HepG2 (cell line): ENCODE data around the gene KRTAP19-1.

Experiments used
- FOXA1 ChIP-seq, 2 experiments: fragments of 450-650 bp in 1 of 2; sonication (generic) in 1 of 2; formaldehyde crosslinking in 1 of 2; IDR thresholded peaks; 2 replicates each; pipeline versions ENCODE4 v1.4.0 to v1.6.1; 2016 to 2020; ENCODE audit warnings: missing genetic modification reagents in 1 of 2
- TF ChIP-seq, protein P1 (sequence below): sonication (generic); formaldehyde crosslinking; IDR thresholded peaks from 2 replicates; pipeline ENCODE4 v1.5.0; 2020; ENCODE audit warnings: mild to moderate bottlenecking, missing genetic modification reagents, moderate library complexity

DNA sequence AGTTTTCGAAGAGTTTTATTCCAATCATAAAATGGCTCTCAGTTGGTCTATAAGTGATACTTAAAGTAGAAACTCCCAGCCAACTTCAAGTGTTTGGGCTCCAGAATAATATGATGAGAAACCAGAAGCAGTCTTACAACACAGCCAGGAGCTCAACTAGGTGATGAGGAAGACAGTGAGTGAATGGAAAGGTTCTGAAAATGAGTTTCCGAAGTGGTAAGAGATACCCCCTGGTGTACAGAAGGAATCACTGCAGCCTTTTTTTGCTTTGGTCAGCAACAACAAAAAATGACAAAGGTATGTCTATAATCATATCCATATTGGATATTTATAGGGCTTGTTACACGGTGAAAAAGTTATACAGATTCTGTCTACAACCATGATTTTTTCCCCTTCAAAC lies 16.5 kb downstream of the KRTAP19-1 start:
- TF ChIP-seq FOXA1 (IDR thresholded peaks at IDR 0.05) (no peak), FOXA1 (CRISPR knock-in tag; IDR thresholded peaks at IDR 0.05) (no peak)
- TF ChIP-seq, protein P1, sequence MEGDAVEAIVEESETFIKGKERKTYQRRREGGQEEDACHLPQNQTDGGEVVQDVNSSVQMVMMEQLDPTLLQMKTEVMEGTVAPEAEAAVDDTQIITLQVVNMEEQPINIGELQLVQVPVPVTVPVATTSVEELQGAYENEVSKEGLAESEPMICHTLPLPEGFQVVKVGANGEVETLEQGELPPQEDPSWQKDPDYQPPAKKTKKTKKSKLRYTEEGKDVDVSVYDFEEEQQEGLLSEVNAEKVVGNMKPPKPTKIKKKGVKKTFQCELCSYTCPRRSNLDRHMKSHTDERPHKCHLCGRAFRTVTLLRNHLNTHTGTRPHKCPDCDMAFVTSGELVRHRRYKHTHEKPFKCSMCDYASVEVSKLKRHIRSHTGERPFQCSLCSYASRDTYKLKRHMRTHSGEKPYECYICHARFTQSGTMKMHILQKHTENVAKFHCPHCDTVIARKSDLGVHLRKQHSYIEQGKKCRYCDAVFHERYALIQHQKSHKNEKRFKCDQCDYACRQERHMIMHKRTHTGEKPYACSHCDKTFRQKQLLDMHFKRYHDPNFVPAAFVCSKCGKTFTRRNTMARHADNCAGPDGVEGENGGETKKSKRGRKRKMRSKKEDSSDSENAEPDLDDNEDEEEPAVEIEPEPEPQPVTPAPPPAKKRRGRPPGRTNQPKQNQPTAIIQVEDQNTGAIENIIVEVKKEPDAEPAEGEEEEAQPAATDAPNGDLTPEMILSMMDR (CRISPR knock-in tag), result no peak
